ENCODE measurements around the gene HMCN2.
"Not testable (repeated sequence)": the region's sequence is repeated elsewhere in the genome, so short reads cannot be mapped to it uniquely, and the experiment has no call there.

The HMCN2 gene

DNA sequence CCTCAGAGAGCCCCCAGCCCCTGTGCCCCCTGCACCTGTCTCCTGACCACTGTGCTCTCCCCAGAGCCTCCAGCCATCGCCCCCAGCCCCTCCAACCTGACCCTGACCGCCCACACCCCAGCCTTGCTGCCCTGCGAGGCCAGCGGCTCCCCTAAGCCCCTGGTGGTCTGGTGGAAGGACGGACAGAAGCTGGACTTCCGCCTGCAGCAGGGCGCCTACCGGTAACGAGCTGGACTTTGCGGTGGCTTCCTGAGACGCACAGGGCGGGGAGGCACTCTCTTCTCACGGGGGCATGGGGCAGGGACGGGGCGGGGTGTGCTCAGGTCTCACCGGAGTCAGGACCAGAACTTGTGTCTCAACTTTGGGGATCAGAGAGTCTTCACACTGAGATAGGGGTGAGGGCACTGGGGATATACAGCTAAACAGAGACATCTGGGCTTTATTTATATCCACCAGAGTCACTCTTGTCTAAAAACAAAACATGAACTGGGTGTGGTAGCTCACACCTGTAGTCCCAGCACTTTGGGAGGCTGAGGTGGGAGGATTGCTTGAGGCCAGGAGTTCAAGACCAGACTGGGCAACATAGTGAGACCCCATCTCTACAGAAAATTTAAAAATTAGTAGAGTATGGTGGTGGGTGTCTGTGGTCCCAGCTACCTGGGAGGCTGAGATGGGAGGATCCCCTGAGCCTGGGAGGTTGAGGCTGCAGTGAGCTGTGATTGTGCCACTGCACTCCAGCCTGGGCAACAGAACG lies 133.1 kb downstream of the HMCN2 start:
- no peak for DNase-seq

DNA sequence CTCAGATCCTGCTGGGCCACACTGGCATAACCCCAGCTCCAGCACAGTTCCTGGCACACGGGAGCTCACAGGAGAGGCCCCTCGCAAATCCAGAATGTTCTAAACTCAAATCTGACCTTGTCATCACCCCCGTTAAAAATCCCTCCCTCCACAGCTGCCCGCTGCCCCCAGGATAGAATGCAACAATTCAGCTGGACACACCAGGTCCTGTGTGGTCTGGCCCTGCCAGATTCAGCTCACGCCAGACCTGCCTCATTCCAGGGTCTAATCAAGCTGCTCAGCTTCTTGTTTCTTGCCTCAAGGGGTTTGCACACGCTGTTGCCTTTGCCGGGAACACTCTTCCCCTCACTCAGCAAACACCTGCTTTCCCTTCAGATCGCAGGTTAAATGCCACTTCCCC lies 134.2 kb downstream of the HMCN2 start:
- DNase-seq, result no peak

DNA sequence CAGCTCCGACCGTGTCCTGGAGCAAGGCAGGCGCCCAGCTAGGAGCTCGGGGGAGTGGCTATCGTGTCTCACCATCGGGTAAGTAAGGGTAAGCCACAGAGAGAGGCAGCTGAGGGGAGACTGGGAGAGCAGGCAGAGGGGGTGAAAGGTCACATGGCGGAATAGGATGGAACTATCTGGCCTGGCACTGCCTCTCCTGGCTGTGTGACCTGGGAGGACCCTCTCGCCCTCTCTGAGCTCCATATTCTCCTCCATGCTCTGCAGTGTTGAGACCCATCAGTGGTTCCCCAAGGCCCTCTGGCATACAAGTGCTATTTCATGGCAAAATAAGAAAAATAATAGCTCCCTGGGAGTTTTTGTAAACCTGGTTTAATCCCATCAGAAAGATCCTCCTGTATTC lies 135.3 kb downstream of the HMCN2 start:
- DNase-seq, result no peak

DNA sequence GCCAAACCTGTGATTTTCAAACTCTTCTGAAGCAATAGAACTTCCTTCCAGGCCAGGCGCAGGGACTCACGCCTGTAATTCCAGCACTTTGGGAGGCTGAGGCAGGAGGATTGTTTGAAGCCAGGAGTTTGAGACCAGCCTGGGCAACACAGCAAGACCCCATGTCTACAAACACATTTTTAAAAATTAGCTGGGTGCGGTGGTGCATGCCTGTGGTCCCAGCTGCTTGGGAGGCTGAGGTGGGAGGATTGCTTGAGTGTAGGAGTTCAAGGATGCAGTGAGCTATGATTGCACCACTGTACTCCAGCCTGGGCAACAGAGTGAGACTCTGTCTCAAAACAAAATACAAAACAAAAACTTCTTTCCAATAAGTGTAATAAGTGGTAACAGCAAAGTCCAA lies 136.2 kb downstream of the HMCN2 start:
- DNase-seq, result not testable (repeated sequence)

DNA sequence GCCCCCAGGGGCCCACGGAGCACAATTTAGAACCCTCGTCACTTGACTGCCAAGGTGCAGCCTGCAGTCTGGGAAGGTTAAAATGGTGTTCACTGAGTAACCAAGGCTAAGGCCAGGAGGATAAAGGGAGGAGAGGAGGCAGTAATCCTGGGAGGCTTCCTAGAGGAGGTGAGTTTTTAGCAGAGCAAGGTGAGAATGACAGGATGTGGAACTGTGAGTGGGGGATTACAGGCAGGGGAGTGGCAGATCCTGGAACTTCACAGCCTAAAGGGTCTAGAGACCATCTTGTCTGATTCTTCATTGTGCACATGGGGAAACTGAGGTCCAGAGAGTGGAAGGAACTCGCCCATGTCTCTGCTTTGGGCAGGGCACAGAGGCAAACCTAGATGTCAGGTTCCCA lies 136.7 kb downstream of the HMCN2 start:
- DNase-seq, result no peak

- DNase-seq, result no peak
Observed at GRCh38 chr9:130402645-130403440, 137.3 kb downstream of the HMCN2 start.

DNA sequence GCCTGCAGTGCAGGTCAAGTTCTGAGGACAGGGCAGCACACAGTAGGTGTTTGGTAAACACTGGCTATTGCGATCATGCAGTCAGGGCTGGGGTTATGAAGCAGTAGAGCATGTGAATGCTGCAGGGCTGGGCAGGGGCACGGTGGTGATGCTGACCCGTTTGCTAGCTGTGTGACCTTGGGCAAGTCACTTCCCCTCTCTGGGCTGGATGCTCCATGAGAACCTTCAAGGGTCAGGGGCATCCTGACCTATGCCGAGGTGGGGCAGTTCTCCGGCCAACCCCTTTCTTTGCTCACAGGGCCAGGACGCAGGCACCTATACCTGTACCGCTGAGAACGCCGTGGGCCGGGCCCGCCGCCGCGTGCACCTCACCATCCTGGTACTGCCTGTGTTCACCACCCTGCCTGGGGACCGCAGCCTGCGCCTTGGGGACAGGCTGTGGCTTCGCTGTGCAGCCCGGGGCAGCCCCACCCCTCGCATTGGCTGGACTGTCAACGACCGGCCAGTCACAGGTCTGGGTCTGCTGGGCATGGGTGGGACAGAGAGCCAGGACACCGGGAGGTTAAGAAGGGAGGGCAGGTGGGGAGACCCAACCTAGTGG lies 140.2 kb downstream of the HMCN2 start:
- DNase-seq, result no peak

DNA sequence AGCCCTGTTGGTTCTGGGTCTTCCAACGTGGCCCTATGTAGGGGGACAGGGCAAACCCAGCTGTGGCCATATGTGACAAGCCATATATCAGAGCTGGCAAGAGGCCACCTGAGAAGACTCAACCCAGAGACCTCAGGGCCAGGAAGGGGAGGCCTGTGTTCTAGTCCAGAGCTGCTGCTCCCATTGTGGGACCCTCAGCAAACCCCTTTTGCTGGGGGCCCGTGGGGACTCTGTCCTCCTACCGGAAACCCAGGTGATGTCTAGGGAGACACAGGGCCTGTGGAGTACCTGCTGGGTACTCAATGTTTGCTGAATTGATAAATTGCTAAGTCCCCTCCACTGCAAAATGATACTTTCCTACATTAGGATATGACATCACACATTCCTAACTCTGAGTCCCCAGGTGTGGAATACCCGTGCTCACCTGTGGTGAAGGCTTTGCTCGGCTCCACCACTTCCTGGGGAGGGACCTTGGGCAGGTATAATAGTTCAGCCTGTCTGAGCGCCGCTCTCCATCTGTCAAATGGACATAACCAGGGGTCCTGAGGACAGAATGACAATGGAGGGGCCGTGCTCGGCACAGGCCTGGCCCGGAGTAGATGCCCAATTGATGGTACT lies 140.8 kb downstream of the HMCN2 start:
- DNase-seq, result no peak

DNA sequence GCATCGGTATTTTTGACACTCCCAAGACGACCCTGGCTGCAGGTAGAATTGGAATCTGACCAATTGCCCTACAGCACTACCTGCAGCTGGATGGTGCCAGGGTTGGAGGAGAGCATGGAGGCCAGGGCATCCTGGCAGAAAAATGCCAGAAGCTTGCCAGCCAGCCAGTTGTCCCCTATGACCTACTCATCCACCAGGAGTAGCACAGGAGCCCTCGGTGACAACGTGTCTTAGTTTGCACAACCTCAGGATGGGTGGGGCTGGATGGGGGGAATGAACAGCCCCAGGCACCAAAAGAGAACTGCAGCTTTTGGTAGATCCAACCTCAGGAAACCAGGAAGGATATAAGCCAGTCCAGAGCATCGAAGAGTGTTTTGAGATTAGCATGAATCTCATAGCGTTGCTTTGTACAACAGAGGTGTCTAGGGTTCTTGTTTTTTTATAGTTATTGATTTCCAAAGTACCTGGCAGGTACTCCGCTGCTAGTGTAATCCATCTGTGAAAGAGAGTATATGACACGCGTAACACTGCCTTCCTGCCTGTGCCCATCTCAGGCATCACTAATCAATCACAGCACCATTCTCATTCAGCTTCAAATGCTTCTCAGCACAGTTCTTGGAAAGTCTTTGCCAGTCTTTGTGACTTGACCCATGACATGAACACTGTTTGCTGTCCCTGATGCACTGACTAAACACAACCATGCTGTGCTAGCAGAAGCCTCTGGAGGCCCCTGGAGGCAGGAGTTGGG lies 142.5 kb downstream of the HMCN2 start:
- no peak for DNase-seq

DNA sequence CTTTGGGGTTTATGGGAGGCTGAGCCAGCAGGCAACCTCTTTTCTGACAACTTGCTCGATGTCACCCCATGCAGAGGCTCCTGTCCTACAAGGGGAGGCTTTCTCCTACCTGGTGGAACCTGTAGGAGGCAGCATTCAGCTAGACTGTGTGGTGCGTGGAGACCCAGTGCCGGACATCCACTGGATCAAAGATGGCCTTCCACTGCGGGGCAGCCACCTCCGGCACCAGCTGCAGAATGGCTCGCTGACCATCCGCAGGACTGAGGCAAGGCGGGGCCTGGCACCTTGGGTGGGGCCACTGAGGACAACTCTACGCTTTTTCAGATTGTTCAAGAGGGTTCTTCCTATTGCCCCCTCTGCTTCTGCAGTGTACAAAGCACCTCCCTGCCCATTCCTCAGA lies 143.1 kb downstream of the HMCN2 start:
- DNase-seq, result no peak

DNA sequence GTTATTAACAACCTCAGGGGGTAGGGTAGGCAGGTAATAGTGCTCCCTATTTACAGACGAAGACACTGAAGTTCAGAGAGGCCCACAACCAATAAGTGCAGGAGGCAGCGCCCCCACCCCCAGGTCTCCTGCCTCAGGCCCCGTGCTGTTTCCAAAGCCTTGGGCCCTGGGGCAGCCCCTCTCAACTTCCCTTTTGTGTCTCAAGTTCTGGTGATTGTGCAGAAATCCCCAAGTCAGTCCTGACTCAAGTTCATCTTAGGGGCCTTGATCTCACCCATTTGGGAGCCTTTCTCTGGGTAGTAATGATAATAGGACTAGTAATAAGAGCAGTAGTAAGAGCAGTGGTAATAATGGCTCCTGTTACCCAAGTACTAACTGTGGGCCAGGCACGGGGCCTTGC lies 143.7 kb downstream of the HMCN2 start:
- peak; percentile 77 to 85 (median 83) for DNase-seq

GRCh38 chr9:130410443-130410842 lies 144.9 kb downstream of the HMCN2 start:
- no peak for DNase-seq

GRCh38 chr9:130411566-130411915 lies 146.0 kb downstream of the HMCN2 start:
- DNase-seq, result no peak

DNA sequence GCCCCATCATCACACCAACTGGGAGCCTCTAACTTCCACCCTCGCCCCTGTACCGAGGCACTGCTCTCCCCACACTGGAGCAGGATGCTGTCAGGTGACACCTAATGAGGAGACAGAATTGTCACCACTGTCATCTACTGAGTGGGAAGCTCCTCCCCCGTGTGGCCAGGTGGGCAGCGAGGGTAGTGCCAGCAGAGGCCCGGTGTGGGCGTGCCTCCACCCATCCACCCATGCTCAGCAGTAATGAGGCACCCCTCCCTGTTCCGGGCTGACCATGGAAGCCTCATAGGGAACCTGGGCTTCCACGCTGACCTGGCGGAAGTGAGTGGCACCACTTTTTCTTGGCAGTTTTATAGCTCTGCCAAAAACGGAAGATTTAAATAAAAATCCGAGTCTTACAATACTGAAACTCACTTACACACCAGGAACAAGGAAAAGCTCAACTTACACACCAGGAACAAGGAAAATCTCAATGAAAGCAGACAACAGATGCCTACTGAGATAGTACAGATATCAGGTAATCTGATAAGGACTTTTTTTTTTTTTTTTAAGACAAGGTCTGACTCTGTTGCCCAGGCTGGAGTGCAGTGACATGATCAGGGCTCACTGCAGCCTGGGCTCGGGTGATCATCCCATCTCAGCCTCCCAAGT lies 148.6 kb downstream of the HMCN2 start:
- DNase-seq, result no peak

- DNase-seq, result no peak
Observed at GRCh38 chr9:130414910-130415746, 149.6 kb downstream of the HMCN2 start.

- no peak for DNase-seq
Observed at GRCh38 chr9:130417602-130418001, 152.0 kb downstream of the HMCN2 start.

DNA sequence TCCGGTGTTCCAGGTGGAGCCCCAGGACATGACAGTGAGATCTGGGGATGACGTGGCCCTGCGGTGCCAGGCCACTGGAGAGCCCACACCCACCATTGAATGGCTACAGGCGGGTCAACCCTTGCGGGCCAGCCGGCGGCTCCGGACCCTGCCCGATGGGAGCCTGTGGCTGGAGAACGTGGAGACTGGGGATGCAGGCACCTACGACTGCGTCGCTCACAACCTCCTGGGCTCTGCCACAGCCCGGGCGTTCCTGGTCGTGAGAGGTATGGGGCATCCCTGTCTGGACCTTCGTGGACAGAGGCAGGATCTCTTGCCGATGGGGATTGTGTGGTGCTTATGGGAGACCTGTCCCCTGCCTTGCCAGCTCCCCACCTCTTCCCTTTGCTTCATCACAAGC lies 153.2 kb downstream of the HMCN2 start:
- DNase-seq, result no peak

DNA sequence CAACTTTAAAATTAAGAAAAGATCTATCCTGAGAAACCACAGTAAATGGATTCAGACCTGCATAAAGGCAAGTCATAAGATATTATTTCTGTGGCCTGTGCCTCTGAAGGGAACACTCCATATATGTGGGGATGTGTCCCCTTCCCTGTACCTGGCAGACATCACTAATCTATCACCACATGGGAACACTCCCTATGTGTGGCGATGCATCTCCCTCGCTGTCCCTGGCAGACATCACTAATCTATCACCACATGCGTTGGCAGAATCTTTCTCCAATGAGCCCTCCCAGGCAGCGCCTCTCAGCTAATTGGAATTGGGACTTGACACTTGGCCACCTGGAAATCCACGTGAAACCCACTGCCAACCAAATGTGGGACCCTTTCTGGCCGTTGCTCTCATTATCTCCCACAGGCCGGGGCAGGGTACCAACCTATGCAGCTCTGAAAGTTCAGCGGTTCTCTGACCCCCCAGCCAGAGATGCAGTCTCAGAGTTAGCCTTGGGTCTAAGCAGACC lies 154.0 kb downstream of the HMCN2 start:
- DNase-seq, result no peak

DNA sequence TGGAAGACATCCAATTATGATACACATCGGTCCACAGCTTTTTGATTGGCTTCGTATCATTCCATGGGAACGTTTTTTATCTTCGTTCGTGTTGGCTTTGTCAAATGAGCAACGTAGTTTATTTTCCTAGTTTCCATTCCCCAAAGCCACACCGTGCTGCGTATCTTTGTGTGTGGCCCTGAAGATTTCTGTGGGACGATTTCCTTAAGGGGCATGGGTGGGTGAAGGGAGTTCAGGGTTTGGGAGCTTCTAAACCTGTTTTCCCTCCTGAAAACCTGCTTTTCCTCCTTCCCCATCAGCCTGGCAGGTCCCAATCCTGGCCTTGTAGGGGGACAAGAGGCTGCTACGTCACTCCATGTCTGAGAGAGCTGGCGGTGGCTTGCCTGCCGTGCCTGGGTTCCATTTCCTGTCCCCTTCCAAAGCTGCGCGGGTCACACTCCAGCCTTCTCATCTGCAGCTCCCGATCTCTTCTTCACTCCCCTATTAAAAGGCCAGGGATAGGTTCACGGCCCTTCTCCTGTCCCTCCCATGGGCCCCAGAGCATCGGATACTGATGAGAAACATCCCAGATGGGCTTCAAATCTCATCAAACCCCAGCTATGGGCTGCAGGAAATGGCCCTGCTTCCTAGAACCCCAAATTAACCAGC lies 155.7 kb downstream of the HMCN2 start:
- no peak for DNase-seq

DNA sequence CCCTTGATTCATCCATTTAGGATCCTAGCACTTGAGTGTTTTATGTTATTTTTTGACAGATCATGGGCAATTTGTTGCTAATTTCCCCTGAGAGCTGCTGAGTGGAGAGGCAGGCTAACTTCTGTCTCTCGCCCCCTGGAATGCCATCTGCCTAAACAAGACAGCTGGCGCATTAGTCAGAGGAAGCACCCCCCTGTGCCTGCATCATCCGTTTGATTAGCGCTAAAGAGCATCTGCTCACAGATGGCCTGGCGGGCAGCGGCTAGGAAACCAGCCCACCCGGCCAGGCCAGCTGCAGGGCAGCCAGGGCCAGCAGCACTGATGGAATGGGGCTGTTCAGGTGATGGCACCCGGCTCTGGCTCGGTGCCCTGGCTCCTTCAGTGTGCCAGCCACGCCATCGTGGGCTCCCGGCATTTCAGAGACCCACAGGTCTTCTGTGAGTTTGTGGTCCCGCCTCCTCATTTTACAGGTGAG lies 156.3 kb downstream of the HMCN2 start:
- no peak for DNase-seq

DNA sequence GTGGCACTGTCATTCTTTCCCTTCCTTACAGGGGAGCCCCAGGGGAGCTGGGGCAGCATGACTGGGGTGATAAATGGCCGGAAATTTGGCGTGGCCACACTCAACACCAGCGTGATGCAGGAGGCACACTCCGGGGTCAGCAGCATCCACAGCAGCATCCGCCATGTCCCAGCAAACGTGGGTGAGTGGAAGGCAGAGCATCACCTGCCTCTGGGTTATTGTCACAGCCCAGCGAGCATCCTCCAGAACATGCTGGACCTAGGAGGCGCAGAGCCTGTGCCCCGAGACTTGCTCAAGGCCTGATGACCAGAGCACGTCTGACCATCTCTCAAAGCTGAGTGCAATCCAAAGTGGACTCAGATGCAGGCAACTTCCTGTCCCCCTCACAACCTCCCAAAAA lies 157.0 kb downstream of the HMCN2 start:
- DNase-seq, result no peak
